Transverse colon (tissue), 4 donors: Measurements from ENCODE around the gene TLR3.

Experiments
- CTCF ChIP-seq, 5 experiments: fragments of 200-600 bp in 3 of 5; fragments of 450-650 bp in 2 of 5; sonication (generic) in 3 of 5; IDR thresholded peaks; 1 replicate in 2 of 5; 2 replicates in 3 of 5; pipeline ENCODE4 v1.5.1; 2016 to 2017; ENCODE audit warnings: antibody characterized with exemption in 5 of 5, inconsistent platforms in 3 of 5, mild to moderate bottlenecking in 2 of 5, moderate library complexity in 1 of 5
- EP300 ChIP-seq: sonication (generic); formaldehyde crosslinking; IDR thresholded peaks from one replicate; pipeline ENCODE4 v1.6.1; 2017; ENCODE audit warnings: antibody characterized with exemption, low read depth
- POLR2AphosphoS5 ChIP-seq, 3 donors: sonication (generic); formaldehyde crosslinking; IDR thresholded peaks; one replicate each; pipeline ENCODE4 v1.6.1; 2016; ENCODE audit warnings: antibody characterized with exemption in 3 of 3

DNA sequence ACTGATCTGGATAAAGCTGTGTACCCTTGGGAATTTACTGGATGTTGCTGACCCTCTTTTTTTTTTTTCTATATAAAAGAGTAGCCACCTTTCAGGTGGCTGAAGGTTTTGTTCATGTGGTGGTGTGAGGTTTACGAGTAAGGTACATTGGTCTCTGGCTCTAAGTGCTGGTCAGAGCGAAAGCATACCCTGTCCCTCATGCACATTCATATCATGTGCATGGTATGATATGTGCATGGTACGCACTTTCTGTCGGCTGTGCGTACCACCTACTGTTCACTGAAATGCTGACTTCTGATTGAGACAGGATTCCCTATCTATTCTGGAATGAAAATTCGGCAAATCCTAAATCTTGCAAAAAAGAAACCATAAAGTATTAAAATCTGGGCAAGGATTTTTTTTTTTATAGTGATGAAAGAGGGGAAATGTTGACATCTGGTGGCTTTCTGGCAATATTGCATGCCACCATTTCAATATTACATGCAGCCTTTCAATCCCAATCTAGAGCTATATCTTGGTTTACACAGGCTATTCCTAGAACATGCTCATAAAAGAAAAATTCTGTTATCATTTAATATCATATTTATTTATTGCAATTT, 68.3 kb downstream of the TLR3 start:
- TF ChIP-seq POLR2AphosphoS5 (IDR thresholded peaks at IDR 0.05) (no peak), CTCF (IDR thresholded peaks at IDR 0.05) (peak; percentile 69 to 77 (median 75)), EP300 (no peak)
